Calu3 (cell line): ENCODE data around the gene MNX1. TPM values are rescaled to one million over a fixed set of nuclear protein-coding genes. Genes with fewer than 3 reads are reported as not detected.

Experiments
- BruUV-seq: library from RNA; stranded (reverse); fragments of 400-500 nt; replicated peaks from 2 replicates; lab custom pipeline; 2021; lab: Mats Ljungman, UMichigan
- CTCF ChIA-PET: fragments of 300-600 bp; sonication (Branson Sonifier 250); formaldehyde crosslinking; loops from one replicate; lab custom pipeline; 2022; ENCODE audit warnings: antibody characterized with exemption; lab: Charles Lee
- DNase-seq: peaks from one replicate; pipeline ENCODE4 v3.0.0; 2022
- H3K27ac Mint-ChIP-seq: one replicate; pipeline ENCODE4 v1.8.0; 2022; ENCODE audit warnings: mixed read lengths; ENCODE audit not compliant: unreplicated experiment
- H3K27me3 Mint-ChIP-seq: one replicate; pipeline ENCODE4 v1.8.0; 2022; ENCODE audit warnings: mixed read lengths; ENCODE audit not compliant: unreplicated experiment
- H3K36me3 Mint-ChIP-seq: one replicate; pipeline ENCODE4 v1.8.0; 2022; ENCODE audit warnings: mild to moderate bottlenecking, moderate library complexity, mixed read lengths; ENCODE audit not compliant: insufficient read depth, unreplicated experiment
- H3K4me1 Mint-ChIP-seq: one replicate; pipeline ENCODE4 v1.8.0; 2022; ENCODE audit warnings: mild to moderate bottlenecking, low read depth, mixed read lengths; ENCODE audit not compliant: unreplicated experiment
- H3K4me3 Mint-ChIP-seq: one replicate; pipeline ENCODE4 v1.8.0; 2022; ENCODE audit warnings: mild to moderate bottlenecking, low read depth, moderate library complexity, mixed read lengths; ENCODE audit not compliant: unreplicated experiment
- H3K9me3 Mint-ChIP-seq: one replicate; pipeline ENCODE4 v1.8.0; 2022; ENCODE audit warnings: low read depth, mixed read lengths; ENCODE audit not compliant: unreplicated experiment
- intact Hi-C: fragments of 100-400 bp; cut with micrococcal nuclease; formaldehyde crosslinking; loops from one replicate; pipeline ENCODE4 v1.10.0; 2022; ENCODE audit not compliant: unreplicated experiment
- total RNA-seq: library from RNA; stranded (reverse); gene quantifications from 2 replicates; pipeline ENCODE4 v1.2.3, GENCODE V29; 2022
- TF ChIP-seq, protein P1 (sequence below): fragments of 200-600 bp; IDR thresholded peaks from one replicate; pipeline ENCODE4 v1.8.0; 2022; ENCODE audit warnings: antibody characterized with exemption; ENCODE audit not compliant: unreplicated experiment

The MNX1 gene
- total RNA-seq, 1 experiment from 2014 or later: 28.4 TPM

DNA sequence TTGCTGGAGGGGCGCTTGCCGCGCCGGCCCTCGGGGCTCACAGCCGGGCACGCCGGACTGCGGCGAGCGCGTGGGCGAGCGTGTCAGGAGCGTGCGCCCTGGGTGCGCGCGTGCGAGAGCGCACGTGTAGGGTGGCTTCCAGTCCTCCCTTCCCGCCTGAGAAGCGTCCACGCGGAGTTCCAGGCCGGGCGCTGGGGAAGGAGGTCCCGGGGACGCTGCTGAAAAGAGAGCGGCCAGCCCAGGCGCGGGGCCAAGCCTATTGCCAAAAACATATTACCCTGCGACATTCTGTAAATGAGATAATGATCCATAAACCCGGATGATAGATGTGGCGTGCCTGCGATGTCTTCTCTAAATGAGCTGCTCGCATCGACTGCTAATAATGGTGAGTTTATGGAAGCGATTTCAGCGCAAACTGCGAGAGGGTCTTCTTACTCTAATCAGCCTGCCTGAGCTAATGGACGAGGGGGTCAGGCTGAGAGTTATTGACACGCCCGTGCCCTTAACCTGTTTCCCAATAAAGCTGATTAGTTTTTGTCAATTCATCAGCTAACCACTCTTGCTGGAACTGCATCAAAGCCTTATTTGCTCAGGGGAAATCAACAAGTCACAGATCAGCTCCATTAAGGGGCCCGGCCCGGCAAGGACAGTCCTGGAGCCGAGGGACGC is 8.0 kb upstream of the MNX1 start:
- TF ChIP-seq, protein P1, sequence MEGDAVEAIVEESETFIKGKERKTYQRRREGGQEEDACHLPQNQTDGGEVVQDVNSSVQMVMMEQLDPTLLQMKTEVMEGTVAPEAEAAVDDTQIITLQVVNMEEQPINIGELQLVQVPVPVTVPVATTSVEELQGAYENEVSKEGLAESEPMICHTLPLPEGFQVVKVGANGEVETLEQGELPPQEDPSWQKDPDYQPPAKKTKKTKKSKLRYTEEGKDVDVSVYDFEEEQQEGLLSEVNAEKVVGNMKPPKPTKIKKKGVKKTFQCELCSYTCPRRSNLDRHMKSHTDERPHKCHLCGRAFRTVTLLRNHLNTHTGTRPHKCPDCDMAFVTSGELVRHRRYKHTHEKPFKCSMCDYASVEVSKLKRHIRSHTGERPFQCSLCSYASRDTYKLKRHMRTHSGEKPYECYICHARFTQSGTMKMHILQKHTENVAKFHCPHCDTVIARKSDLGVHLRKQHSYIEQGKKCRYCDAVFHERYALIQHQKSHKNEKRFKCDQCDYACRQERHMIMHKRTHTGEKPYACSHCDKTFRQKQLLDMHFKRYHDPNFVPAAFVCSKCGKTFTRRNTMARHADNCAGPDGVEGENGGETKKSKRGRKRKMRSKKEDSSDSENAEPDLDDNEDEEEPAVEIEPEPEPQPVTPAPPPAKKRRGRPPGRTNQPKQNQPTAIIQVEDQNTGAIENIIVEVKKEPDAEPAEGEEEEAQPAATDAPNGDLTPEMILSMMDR: no peak
- H3K27me3 Mint-ChIP-seq: peaks cover 31% of the 10 kb centered on the region
- intact Hi-C loops: no loop called here
- H3K36me3 Mint-ChIP-seq: peaks cover 11% of the 10 kb centered on the region
- H3K4me1 Mint-ChIP-seq: peaks cover 21% of the 10 kb centered on the region
- H3K4me3 Mint-ChIP-seq: peak overlapping the region; percentile 72
- DNase-seq: no peak
- no peaks in the 10 kb centered on the region for H3K9me3 Mint-ChIP-seq
- BruUV-seq: no TSS peak
- CTCF ChIA-PET: interaction anchor here (1.0 kb wide), 1 partner anchor 118 kb away, joined by 3 read pairs; no protein-coding TSS in a partner anchor
- no peak overlapping the region for H3K27ac Mint-ChIP-seq

DNA sequence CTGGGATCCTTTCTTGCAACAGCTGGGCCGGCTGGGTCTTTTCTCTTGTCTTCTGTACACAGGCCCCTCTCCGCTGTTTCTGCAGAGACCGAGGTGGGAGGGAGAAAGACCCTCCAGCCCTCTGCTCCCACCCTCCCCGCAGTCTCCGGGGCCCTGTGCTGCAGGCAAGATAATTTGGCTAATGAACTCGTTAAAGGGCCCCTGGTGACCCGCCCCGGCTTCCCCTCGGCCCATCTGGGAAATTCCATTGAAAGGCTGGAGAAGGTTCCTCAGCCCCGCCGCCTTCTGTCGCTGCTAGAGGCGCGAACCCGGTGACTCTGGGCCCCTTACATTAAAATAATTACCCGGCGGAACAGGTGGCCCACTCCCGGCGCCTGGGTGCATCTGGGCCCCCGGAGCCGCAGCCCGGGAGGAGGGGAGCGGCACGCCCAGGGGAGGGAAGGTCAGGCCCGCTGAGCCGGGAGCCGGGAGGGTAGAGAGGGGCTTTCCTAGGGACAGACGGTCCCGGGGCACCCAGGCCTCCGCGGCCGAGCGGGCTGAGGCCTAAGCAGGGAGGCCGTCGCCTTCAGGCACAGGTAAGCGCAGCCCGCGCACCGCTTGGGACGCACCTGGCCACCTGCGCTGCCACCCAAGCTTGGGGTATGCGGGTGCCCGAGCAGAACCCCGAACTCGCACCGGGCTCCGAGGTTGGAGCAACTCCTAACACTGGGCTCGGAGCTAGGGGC is 7.3 kb upstream of the MNX1 start:
- Mint-ChIP-seq H3K9me3 (no peaks in the 10 kb centered on the region), H3K4me3 (no peak overlapping the region), H3K36me3 (peaks cover 11% of the 10 kb centered on the region), H3K4me1 (peaks cover 14% of the 10 kb centered on the region), H3K27me3 (peaks cover 24% of the 10 kb centered on the region), H3K27ac (no peak overlapping the region)
- BruUV-seq: no TSS peak
- CTCF ChIA-PET: no interaction called here
- DNase-seq: no peak
- intact Hi-C loops: no loop called here
- TF ChIP-seq, protein P1: no peak

DNA sequence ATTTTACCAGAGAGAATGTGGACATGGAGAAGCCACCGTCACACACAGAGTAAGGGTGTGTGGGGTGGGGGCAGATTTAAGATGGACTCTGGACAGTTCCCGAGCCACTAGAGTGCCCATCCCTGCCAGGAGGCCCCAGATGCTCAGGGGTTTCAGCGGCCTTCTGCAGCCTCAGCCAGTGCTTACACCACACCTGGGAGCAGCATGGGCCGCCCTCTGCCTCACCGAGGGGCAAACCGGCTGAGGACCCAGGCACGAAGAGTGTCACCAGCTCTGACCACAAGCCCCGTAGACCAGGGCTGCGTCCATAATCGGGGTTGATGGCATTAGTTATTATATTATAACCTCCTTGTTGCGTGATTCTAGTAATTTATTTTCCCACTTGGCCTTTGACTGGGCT is 6.7 kb upstream of the MNX1 start:
- Mint-ChIP-seq H3K4me3 (no peak overlapping the region), H3K4me1 (peaks cover 10% of the 10 kb centered on the region), H3K36me3 (peaks cover 11% of the 10 kb centered on the region), H3K27me3 (peaks cover 18% of the 10 kb centered on the region), H3K27ac (no peak overlapping the region), H3K9me3 (no peaks in the 10 kb centered on the region)
- intact Hi-C loops: no loop called here
- CTCF ChIA-PET: no interaction called here
- no peak for DNase-seq
- TF ChIP-seq, protein P1: no peak
- no TSS peak for BruUV-seq

DNA sequence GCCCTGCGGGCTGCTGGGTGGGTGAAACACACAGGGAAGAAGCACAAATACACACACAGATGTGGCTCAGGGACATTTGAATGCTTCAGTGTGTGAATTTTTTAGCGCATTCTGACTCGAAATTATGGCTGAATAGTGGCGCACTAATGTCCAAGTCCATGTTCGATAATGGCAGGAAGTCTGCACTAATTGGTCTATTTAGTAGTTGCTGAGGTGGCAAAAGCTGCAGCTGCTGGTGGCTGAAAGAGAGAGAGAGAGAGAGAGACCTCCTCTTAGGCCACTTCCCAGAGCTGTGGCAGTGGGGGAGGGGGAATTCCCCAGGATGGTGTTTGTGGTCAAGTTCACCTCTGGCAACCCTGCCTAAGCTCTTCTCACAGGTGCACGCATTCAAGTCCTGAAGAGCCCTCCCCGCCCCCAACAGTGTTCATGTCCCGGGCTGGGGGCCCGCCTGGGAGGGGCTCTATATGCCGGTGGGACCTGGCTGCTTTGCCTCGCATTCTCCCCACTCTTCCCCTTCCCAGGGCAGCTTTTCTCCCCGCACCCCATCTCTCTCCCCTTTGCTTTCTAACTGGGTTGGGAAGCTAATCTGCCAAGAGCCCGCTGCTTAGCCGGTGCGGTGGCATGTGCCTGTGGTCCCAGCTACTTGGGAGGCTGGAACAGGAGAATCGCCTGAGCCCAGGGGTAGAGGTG is 6.0 kb upstream of the MNX1 start:
- Mint-ChIP-seq H3K27ac (no peak overlapping the region), H3K4me3 (no peak overlapping the region), H3K27me3 (peaks cover 14% of the 10 kb centered on the region), H3K9me3 (no peaks in the 10 kb centered on the region), H3K4me1 (peaks cover 17% of the 10 kb centered on the region), H3K36me3 (peaks cover 13% of the 10 kb centered on the region)
- BruUV-seq: no TSS peak
- TF ChIP-seq, protein P1: no peak
- no peak for DNase-seq
- CTCF ChIA-PET: no interaction called here
- intact Hi-C loops: no loop called here
